Activated gamma-delta T cell treated with anti-CD3 and anti-CD28 coated beads, Interleukin-2, amount 50 U/mL, for 16 hours (primary cell): ENCODE measurements around the gene TAF7L.

ENCODE experiments used
- DNase-seq: peaks from one replicate; pipeline ENCODE4 v3.0.0-alpha.2; 2020; ENCODE audit warnings: low read depth

TAF7L gene

GRCh38 chrX:101220662-101221260, 70.4 kb downstream of the TAF7L start:
- no peak for DNase-seq

DNA sequence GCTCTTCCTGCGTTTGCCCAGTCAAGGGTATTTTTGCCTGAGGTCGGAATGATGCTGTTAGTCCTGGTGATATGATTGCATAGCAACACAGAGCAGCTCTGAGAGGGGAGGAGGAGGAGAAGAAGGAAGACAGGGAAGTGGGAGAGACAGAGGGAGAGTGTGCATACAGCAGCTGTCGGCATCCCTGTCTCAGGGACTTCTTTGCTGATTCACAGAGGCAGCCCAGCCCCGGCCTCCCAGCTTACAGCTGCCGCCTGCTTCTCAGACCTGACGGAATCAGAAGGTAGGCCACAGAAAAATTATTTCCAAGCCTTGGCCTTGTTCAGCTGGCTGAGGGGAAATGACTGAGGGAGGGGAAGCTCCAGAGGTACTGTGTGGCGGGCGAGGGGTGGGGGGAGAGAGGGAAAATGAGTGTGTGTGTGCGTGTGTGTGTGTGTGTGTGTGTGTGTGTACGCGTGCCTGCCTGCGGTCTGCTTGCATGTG, 71.2 kb downstream of the TAF7L start:
- DNase-seq: no peak

- no peak for DNase-seq
These were observed 71.8 kb downstream of the TAF7L start, which contains the start of gene DRP2 for GRCh38 chrX:101219116-101219863. DRP2 (plus strand) TSS chrX:101219786; CDS start chrX:101231648, 11,862 bp downstream.
